ENCODE results near the gene YEATS4. TPM values are rescaled to one million over a fixed set of nuclear protein-coding genes. Genes with fewer than 3 reads are reported as not detected.

YEATS4 gene
- total RNA-seq, 4 donors from 2014 or later: 9.3 to 22.0 (median 13.9) TPM

DNA sequence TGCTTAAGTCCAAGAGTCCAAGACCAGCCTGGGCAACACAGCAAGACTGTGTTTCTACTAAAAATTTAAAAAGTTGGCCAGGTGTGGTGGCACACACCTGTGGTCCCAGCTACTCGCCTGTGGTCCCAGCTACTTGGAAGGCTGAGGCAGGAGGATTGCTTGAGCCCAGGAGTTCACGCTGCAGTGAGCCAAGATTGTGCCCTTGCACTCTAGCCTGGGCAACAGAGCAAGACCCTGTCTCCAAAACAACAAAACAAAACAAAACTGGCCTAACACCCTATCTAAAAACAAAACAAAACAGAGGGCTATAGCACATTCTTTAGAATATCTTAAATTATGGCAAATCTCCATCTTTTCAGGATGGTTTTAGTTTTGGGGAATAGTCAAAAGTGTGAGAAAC lies 14.5 kb upstream of the YEATS4 start:
- TF ChIP-seq, protein P1, sequence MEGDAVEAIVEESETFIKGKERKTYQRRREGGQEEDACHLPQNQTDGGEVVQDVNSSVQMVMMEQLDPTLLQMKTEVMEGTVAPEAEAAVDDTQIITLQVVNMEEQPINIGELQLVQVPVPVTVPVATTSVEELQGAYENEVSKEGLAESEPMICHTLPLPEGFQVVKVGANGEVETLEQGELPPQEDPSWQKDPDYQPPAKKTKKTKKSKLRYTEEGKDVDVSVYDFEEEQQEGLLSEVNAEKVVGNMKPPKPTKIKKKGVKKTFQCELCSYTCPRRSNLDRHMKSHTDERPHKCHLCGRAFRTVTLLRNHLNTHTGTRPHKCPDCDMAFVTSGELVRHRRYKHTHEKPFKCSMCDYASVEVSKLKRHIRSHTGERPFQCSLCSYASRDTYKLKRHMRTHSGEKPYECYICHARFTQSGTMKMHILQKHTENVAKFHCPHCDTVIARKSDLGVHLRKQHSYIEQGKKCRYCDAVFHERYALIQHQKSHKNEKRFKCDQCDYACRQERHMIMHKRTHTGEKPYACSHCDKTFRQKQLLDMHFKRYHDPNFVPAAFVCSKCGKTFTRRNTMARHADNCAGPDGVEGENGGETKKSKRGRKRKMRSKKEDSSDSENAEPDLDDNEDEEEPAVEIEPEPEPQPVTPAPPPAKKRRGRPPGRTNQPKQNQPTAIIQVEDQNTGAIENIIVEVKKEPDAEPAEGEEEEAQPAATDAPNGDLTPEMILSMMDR (IDR thresholded peaks at IDR 0.05; ENCODE audit: low read depth): no peak

DNA sequence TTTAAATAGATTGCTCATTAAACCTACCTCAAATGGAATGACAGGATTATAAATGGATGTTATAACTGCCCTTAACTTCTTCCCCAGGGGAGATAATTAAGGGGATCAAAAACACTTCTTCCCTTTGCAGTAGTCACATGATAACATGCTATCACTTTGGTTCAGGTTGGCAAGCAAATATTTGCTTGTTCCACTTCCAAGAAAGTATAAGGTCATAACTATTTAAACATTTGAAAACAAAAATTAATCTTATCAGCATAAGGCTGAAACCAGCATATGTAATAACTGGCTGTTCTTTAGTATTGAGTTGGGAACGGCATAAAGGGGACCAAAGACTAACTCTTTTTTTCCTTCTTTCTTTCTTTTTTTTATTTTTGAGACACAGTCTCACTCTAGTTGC lies 13.8 kb upstream of the YEATS4 start:
- TF ChIP-seq, protein P1 (IDR thresholded peaks at IDR 0.05; ENCODE audit: low read depth): no peak

DNA sequence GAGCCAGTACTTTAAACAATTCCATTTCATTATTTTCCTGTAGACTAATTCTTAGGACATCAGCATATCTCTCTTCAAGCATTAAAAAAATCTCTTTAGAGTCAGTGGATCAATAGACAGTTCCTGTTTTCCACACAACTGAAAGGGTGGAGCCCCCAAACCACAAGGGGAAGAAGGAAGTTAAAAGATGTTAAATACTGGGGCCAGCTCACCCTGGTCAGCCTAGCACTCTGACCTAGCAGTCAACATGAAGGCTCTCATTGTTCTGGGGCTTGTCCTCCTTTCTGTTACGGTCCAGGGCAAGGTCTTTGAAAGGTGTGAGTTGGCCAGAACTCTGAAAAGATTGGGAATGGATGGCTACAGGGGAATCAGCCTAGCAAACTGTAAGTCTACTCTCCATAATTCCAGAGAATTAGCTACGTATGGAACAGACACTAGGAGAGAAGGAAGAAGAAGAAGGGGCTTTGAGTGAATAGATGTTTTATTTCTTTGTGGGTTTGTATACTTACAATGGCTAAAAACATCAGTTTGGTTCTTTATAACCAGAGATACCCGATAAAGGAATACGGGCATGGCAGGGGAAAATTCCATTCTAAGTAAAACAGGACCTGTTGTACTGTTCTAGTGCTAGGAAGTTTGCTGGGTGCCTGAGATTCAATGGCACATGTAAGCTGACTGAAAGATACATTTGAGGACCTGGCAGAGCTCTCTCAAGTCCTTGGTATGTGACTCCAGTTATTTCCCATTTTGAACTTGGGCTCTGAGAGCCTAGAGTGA lies 11.2 kb upstream of the YEATS4 start, which contains the start of gene LYZ:
Gene LYZ (plus strand): TSS at position 220 of the 777 bp plus-strand sequence. CDS start 28 bp downstream, at position 248.
- TF ChIP-seq, protein P1 (IDR thresholded peaks at IDR 0.05; ENCODE audit: low read depth): no peak

DNA sequence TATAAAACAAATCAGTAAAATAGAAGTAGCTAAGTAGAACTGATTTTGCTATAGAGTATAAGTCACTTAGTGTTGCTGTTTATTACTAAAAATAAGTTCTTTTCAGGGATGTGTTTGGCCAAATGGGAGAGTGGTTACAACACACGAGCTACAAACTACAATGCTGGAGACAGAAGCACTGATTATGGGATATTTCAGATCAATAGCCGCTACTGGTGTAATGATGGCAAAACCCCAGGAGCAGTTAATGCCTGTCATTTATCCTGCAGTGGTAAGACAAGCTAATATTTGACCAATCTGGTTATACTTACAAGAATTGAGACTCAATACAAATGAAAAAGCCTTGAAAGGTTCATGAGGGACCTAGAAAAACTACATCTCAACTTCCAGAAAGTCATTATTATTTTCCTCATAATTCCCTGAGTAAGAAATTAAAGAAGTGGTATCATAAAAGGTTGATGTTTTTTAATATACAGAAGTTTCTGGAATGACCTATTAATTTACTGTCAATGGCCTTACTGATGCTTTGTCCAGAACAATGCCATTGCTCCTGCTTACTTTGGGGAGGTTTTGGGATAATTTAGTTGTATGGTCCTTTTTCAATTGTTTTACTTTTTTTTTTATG lies 9.4 kb upstream of the YEATS4 start:
- TF ChIP-seq, protein P1 (IDR thresholded peaks at IDR 0.05; ENCODE audit: low read depth): no peak

DNA sequence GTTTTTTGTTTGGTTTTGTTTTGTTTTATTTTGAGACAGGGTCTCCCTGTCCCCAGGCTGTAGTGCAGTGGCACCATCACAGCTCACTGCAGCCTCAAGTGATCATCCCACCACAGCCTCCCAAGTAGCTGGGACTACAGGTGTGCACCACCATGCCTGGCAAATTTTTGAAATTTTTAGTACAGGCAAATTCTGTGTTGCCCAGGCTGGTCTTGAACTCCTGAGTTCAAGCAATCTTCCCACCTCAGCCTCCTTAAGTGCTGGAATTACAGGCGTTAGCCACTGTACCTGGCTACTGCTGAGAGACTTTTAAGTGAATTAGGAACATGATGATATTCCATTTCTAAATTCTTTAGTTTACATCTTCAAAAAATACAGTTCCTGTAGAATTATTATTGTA lies 8.8 kb upstream of the YEATS4 start:
- TF ChIP-seq, protein P1 (IDR thresholded peaks at IDR 0.05; ENCODE audit: low read depth): no peak

DNA sequence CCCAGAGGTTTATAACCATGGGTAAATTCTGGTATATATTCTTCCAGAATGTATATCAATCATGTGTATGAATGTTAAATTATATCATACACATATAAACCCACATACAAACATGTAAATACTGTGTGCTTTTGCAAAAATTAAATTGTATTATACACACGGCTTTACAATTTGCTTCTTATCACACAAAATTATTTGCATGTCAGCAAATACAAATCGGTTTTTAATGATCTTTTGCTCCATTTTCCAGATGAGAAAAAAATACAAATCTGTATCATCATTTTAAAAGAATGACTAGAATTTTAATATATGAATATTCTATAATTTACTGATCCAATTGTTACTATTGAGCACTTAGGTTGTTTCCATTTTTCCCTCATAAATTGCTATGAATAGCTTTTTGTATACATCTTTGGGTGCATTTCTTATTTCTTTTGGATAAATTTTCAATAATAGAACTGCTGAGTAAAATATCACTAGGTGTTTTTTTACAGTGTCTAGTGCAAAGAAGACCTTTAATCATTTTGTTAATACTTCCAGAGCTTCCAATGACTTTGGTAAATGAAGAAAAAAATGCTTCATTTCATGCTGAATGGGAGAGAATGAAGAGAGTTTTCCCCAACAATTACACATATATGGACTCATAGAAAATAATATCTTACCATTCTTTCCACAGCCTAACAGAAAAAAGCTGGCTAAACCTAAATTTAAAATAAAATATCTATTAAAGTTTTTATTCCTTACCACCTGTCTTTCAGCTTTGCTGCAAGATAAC lies 7.9 kb upstream of the YEATS4 start:
- TF ChIP-seq, protein P1 (IDR thresholded peaks at IDR 0.05; ENCODE audit: low read depth): no peak

DNA sequence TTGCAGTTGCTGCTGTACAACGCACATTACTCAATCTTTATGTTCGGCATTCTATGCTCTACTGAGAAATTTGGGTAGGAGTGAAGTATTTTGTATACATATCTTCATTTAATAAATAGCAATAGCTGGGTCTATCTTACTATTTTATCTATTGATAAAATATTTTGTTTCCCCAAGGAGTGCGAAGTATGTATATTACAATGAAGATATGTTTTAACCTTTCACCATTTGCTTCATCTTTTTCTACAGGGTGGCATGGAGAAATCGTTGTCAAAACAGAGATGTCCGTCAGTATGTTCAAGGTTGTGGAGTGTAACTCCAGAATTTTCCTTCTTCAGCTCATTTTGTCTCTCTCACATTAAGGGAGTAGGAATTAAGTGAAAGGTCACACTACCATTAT lies 6.6 kb upstream of the YEATS4 start:
- TF ChIP-seq, protein P1 (IDR thresholded peaks at IDR 0.05; ENCODE audit: low read depth): no peak
